ENCODE results near the gene ARHGAP31.

The ARHGAP31 gene

DNA sequence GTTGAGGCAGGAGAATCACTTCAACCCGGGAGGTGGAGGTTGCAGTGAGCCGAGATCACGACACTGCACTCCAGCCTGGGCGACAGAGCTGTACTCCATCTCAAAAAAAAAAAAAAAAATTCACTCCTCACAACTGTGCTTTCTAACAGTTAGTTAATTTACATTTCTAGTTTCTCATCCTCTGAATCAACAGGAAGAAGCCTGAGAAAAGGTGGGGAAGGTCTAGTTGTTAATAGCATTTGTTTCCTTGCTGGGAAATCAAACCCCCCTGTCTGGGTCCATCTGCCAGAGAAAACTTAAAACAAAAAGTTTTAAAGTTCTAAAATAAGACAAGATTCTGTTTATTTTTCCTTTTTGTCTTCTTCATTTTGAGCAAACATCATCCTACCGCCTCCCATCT lies 106.9 kb downstream of the ARHGAP31 start:
- no peak for TF ChIP-seq TAF1 (IDR thresholded peaks at IDR 0.05; ENCODE audit: borderline replicate concordance, insufficient read depth, low read length)
- TF ChIP-seq POLR2AphosphoS5 (IDR thresholded peaks at IDR 0.05; ENCODE audit: low read depth, low read length), result no peak
- TF ChIP-seq FOXP2 (optimal IDR thresholded peaks at IDR 0.05; ENCODE audit: borderline replicate concordance, extremely low read depth, extremely low read length, insufficient read depth), result no peak
- TF ChIP-seq, protein P1, sequence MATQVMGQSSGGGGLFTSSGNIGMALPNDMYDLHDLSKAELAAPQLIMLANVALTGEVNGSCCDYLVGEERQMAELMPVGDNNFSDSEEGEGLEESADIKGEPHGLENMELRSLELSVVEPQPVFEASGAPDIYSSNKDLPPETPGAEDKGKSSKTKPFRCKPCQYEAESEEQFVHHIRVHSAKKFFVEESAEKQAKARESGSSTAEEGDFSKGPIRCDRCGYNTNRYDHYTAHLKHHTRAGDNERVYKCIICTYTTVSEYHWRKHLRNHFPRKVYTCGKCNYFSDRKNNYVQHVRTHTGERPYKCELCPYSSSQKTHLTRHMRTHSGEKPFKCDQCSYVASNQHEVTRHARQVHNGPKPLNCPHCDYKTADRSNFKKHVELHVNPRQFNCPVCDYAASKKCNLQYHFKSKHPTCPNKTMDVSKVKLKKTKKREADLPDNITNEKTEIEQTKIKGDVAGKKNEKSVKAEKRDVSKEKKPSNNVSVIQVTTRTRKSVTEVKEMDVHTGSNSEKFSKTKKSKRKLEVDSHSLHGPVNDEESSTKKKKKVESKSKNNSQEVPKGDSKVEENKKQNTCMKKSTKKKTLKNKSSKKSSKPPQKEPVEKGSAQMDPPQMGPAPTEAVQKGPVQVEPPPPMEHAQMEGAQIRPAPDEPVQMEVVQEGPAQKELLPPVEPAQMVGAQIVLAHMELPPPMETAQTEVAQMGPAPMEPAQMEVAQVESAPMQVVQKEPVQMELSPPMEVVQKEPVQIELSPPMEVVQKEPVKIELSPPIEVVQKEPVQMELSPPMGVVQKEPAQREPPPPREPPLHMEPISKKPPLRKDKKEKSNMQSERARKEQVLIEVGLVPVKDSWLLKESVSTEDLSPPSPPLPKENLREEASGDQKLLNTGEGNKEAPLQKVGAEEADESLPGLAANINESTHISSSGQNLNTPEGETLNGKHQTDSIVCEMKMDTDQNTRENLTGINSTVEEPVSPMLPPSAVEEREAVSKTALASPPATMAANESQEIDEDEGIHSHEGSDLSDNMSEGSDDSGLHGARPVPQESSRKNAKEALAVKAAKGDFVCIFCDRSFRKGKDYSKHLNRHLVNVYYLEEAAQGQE (IDR thresholded peaks at IDR 0.05; ENCODE audit: insufficient read depth in 1 of 2, low read depth in 2 of 2, low read length in 2 of 2), result no peak
- no peak for TF ChIP-seq SIN3A (IDR thresholded peaks at IDR 0.05; ENCODE audit: borderline replicate concordance, insufficient read depth, low read length)

DNA sequence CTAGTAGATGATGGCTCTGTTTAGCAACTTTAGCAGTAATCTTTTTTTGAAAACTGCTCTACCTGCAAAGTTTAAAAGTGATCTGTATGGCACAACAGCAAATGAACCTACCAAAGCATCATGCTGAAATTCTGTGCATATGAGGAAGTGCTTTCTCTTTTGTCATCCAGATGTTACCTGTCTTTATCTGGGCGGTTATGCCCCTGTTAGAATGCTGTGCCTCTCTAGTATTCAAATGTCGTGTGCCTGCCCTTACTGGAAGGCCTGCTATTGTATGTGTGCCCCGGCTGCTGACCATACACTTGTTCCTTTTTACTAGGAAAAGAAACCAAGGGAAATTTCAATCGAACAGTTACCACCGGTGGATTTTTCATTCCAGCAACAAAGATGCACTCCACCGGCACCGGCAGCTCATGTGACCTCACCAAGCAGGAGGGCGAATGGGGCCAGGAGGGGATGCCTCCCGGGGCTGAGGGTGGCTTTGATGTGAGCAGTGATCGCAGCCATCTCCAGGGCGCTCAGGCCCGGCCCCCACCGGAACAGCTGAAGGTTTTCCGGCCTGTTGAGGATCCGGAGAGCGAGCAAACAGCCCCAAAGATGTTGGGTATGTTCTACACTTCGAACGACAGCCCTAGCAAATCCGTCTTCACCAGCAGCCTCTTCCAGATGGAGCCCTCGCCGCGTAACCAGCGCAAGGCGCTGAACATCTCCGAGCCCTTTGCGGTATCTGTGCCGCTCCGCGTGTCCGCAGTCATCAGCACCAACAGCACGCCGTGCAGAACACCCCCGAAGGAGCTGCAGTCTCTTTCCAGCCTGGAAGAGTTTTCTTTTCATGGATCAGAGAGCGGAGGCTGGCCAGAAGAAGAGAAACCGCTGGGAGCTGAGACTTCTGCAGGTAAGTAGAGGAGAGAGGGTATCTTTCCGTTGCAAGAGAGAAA lies 107.6 kb downstream of the ARHGAP31 start:
- TF ChIP-seq POLR2AphosphoS5 (IDR thresholded peaks at IDR 0.05; ENCODE audit: low read depth, low read length) (no peak), SIN3A (IDR thresholded peaks at IDR 0.05; ENCODE audit: borderline replicate concordance, insufficient read depth, low read length) (no peak), TAF1 (IDR thresholded peaks at IDR 0.05; ENCODE audit: borderline replicate concordance, insufficient read depth, low read length) (no peak), FOXP2 (optimal IDR thresholded peaks at IDR 0.05; ENCODE audit: borderline replicate concordance, extremely low read depth, extremely low read length, insufficient read depth) (no peak)
- TF ChIP-seq, protein P1 (IDR thresholded peaks at IDR 0.05; ENCODE audit: insufficient read depth in 1 of 2, low read depth in 2 of 2, low read length in 2 of 2), result no peak

DNA sequence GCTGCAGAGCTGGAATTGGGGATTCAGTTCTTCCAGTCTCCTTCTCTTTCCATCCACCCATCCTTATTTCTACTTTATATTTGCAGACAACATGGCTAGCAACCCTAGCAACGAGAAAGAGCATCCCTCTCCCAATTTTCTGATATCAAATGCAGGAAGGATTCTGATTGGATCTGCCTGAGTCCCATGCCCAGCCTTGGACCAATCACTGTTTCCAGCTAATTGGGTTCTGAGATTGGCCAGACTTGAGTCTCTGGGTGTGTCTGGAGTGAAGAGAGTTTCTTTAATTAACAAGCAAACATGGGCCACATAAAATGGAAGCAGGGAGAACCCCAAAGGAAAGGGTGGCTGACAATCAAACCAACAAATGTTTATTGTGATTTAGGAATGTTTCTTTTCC lies 108.6 kb downstream of the ARHGAP31 start:
- TF ChIP-seq FOXP2 (optimal IDR thresholded peaks at IDR 0.05; ENCODE audit: borderline replicate concordance, extremely low read depth, extremely low read length, insufficient read depth) (no peak), POLR2AphosphoS5 (IDR thresholded peaks at IDR 0.05; ENCODE audit: low read depth, low read length) (no peak), SIN3A (IDR thresholded peaks at IDR 0.05; ENCODE audit: borderline replicate concordance, insufficient read depth, low read length) (no peak)
- TF ChIP-seq, protein P1 (IDR thresholded peaks at IDR 0.05; ENCODE audit: insufficient read depth in 1 of 2, low read depth in 2 of 2, low read length in 2 of 2), result no peak

DNA sequence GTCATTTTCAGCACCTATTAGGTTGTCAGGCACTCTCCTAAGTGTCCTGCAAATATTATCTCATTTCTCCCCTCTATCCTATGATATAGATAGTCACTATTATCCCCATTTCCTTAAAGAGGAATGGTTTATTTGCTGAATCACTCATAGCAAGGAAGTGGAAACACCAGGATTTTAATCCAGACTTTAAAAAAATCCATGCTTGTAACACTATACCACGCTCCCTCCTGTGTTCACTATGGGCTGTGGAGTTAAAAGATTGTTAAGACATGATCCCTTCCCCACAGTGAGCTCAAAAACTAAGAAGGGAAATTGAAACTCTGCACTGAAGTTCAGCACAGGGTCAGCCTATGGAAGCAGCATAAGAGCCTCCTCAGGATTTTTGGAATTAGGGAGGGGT lies 109.0 kb downstream of the ARHGAP31 start:
- TF ChIP-seq POLR2AphosphoS5 (IDR thresholded peaks at IDR 0.05; ENCODE audit: low read depth, low read length) (no peak), FOXP2 (optimal IDR thresholded peaks at IDR 0.05; ENCODE audit: borderline replicate concordance, extremely low read depth, extremely low read length, insufficient read depth) (no peak), TAF1 (IDR thresholded peaks at IDR 0.05; ENCODE audit: borderline replicate concordance, insufficient read depth, low read length) (no peak), SIN3A (IDR thresholded peaks at IDR 0.05; ENCODE audit: borderline replicate concordance, insufficient read depth, low read length) (no peak)
- TF ChIP-seq, protein P1 (IDR thresholded peaks at IDR 0.05; ENCODE audit: insufficient read depth in 1 of 2, low read depth in 2 of 2, low read length in 2 of 2), result no peak

Measured in PFSK-1 (cell line).